Measurements from ENCODE around the gene IMPA2. TPM values are rescaled to one million over a fixed set of nuclear protein-coding genes. Genes with fewer than 3 reads are reported as not detected.

The IMPA2 gene
- total RNA-seq, 1 donor from 2014 or later, result 31.8 TPM

DNA sequence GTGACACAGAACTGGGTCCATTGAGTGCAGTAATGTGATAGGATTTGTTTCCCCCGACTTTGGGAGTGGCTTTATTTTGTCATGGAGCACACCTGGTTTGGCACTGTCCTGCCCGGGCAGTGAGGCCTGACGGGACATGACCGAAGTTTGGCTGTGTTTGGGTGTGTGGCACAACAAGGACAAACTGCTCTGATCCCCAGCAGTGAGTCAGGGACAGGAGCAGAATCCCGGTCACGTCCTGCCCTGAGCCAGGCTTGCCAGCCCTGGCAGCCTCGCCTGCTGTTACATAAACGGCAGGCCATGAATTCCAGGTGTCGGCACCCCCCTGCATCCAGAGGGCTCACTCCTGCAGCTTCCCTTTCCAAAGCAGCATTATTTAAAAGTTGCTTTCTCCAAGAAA, 45.7 kb downstream of the IMPA2 start:
- no peak for DNase-seq (ENCODE audit: low spot score)

DNA sequence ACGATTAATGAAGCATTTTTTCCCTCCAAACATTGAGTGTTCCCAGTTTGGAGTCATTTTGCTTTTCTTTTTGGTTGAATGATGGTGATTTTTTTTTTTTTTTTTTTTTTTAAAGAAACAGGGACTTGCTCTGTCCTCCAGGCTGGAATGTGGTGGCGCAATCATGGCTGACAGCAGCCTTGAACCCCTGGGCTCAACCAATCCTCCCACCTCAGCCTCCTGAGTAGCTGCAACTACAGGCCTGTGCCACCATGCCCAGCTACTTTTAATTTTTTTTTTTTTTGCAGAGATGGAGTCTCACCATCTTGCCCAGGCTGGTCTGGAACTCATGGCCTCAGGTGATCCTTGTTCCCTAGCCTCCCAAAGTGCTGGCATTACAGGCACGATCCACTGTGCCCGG, 46.2 kb downstream of the IMPA2 start:
- DNase-seq (ENCODE audit: low spot score), result no peak

DNA sequence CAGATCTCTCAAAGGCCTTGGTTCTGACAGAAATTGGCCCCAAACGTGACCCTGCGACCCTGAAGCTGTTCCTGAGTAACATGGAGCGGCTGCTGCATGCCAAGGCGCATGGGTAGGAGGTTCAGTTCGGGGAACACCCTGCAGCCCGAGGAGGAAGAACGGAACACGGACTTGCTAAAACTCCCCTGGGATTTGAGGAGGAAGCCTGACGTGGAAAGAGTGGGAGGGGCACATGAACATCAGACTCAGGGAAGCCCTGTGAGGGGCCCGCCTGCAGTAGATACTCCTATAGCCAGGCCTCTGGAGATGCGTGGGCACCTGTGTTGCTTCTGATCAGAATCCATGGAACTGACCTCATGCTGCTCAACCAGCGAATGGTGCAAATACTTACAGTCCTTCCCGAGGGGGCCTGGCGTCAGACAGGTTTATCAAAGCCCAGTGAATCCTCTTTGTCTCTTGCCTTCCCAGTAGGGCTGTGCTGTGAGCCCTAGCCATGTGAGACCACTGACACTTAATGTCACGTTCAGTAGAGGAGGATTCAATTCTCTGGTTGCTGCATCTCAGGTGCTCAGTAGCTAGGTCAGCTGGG, 46.8 kb downstream of the IMPA2 start:
- DNase-seq (ENCODE audit: low spot score), result no peak

DNA sequence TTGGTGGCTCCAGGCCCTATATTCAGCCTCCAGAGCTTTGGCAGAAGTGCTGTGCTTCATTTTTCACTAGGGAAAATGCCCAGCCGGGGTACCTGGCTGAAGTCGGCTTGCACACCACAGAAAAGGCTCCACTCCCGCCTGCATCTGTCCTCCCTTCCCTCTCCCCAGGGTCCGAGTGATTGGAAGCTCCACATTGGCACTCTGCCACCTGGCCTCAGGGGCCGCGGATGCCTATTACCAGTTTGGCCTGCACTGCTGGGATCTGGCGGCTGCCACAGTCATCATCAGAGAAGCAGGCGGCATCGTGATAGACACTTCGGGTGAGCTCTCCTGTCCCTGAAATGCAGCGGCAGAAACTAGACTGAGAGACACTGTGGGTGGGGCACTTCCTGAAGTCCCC, 47.4 kb downstream of the IMPA2 start:
- DNase-seq (ENCODE audit: low spot score), result peak; percentile 87

DNA sequence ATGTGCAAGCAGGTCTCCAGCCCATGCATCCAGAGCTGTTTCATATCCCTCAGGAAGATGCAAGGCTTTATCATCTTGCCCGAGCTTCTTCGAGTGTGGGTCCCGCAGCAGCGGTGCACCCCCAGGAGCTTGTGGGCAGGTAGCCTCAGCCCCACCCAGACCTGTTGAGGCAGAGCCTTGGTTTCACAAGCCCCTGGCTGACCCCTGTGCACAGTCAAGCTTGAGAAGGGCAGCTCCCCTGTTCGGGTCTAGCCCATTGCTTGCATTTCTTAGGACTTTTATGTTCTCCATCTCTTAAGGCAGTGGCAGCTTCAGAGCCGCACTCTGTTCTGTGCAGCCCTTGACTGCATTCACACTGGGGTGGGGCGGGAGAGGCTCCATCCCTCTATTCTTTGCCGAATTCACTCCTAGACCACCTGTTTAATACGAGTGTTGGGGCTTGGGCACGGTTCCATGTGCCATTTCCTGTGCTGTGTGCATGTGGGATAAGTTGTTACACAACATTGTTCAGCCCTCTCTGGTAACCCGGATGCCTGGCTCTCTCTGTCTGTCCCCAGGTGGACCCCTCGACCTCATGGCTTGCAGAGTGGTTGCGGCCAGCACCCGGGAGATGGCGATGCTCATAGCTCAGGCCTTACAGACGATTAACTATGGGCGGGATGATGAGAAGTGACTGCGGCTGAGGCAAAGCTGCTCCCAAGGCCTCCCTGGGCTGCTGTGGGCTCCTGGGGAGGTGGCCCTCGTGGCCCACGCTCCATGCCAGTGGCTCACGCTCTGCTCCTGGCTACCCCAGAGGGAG, 48.7 kb downstream of the IMPA2 start:
- DNase-seq (ENCODE audit: low spot score), result peak; percentile 72

DNA sequence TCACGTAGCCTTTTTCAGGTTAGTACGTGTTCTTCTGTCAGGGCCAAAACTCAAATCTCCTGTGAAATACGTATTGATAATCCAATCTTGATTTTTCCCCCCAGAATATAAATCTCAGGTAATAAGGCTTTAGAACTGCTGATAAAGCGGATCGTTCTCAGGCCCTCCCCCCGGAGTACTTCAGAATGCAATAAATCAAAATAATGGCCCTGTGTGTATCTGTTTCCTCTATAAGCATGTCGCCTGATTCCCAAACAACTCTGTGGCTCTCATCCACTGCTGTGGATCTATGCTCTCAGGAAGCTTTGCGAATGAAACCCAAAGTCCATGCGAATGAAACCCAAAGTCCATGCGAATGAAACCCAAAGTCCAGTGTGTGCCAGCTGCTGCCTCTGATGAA, 49.4 kb downstream of the IMPA2 start:
- DNase-seq (ENCODE audit: low spot score), result peak; percentile 2

DNA sequence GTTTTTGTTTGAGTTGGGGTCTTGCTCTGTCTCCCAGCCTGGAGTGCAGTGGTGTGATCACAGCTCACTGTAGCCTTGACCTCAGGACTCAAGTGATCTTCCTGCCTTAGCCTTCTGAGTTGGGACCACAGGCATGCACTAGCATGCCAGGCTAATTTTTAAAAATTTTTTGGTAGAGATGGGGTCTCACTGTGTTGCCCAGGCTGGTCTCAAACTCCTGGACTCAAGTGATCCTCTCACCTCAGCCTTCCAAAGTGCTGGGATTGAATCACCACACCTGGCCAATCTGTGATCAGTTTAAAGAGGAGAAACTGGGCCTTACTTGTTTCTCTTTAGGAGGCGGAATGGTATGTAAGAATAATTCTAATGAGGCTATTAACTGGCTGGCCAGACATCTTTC, 49.9 kb downstream of the IMPA2 start:
- no peak for DNase-seq (ENCODE audit: low spot score)

DNA sequence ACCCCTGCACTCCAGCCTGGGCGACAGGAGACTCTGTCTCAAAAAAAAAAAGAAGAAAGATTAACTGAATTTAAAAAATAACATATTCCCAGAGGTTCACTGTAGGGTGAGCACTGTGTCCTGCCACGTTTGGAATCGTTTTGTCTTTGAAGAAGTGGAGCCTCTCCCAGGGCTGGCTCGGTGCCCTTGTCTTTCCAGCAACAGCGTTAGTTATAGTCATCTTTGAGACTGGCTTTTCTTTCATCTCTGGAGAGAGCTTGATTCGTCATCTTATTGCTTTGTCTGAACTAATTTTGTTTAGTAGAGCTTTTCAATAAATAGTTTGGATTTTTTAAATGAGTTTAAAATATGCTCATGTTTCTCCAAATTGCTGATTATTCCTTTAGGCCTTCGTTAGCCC, 50.5 kb downstream of the IMPA2 start:
- DNase-seq (ENCODE audit: low spot score), result peak; percentile 77

DNA sequence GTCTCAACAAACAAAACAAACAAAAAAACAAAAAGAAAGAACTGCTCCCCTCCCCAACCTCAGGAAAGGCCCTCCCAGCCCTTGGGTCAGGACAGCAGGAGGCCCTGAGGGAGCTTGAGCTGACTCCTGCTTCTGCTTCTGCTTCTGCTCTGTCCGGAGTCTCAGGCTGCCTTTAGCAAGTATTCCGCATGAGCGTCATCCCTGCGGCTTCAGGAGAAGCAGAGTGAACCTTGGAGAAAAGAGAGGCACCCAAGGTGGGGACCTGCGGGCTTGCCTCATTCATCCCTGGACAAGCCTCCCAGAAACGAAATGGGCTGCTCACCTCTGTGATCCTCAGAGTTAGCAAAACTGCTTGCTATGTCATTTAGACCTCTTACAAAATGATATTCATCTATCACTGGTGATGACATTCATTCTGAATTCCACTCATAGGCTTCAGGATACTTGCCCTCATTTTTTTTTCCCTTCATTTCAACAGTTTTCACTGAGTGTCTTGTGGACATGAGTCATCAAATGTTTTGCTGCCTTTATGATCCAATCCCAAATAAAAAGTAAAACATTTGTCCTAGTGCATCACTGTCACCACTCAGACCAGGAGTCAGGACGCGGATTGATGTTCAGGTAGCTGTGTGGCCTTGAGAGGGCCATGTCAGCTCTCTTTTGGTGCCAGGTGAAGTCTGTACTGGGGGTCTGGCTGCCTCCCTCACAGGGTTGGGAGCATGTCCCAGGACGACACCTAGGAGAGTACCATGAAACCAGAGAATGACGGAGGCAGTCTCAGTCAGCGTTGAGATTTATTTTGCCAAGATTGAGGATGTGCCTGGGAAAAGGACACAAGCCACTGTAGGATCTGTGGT, 51.7 kb downstream of the IMPA2 start:
- peak; percentile 45 for DNase-seq (ENCODE audit: low spot score)

DNA sequence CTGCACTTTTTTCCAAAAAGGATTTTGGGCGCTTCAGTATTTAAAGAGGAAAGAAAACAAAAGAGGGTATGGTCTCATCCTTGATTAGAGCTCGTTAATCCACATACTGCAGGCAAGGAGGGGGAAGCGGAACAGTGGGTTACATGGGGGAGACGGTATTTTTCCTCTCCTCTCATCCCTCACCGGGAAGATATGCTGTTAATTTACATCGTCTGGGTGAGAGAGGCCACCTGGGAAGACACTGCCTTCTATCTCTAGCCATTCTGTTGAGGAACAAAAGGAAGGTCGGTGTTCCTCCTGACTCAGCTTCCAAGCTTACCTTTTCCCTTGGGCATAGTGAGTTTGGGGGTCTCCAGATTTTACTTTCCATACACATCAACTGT, 52.3 kb downstream of the IMPA2 start:
- DNase-seq (ENCODE audit: low spot score), result no peak

DNA sequence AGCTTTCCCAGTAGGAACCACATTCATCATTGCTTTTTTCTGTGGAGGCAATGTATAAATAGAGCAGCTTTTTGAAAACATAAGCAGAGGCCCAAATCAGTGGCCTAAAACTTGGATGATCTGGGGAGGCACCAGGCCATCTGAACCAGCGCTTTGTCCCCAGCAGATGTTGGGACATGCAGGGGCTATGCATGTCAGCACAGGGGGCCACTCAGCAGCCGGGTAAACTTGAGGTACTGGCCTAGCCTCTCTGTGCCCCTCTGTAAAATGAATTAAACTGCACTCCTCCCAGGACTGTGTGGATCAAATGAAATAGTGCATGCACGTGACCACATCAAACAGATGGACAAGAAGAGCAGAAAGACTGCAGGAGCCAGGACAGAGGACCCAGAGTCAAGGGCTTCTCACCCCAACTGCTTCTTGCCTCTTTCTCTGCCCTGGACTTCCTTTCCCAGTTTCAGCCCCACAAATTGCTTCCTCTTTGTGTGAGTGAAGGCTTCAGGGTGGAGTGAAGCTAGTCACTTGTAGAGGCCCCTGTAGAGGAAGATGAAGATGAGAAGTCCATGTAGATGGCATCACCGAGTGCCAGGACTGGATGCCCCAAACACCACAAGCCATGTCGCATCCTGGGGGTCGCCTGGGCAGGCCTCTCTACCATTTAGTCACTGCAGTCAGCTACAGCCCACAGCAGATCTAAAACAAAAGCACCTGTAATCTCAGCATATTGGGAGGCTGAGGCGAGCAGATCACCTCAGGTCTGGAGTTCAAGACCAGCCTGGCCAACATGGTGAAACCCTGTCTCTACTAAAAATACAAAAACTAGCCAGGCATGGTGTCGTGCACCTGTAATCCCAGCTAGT, 53.2 kb downstream of the IMPA2 start:
- peak; percentile 81 for DNase-seq (ENCODE audit: low spot score)

DNA sequence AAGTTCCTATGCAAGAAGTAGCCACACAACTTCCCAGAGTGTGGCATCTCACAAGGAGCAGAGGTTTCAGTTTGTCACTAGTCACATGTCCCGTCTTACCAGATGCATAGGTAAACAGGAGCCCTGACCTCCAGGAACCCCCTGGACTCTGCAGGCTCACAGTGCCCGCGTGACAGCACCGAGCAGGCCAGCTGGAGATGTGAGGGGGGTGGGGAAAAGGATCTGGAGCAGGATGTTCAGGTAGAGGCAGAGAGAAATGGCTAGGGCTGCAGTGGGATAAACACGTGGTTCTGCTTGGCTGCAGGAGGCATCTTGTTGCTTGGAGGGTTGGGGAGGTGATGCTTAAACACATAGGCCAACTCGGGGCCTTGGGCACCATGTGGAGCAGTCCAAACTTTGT, 54.2 kb downstream of the IMPA2 start:
- peak; percentile 60 for DNase-seq (ENCODE audit: low spot score)

DNA sequence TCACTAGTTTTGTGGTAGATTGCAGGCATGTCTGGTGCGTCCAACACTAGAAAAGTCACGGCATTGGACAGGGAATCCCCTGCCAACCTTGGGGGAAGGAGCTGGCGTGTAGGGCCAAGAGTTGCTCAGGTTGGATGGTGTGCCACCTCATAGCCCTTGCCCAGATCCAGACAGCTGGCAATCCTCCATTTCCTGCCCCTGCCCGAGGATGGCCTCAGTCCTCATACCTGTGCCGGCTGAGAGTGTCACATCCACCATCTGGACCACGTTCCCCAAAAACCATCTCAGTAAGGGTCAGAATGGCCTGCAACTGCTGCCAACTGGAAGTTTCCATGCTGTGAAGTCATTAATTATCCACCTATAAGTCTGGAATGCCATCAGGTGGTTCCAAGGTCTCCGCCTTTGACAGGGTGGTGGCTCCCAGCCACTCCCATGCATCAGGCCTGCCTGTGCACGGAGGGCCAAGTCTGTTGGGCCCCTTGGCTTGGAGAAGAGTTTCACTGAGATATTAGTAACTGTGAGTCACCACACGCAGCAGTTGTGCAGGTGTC, 55.0 kb downstream of the IMPA2 start:
- peak; percentile 88 for DNase-seq (ENCODE audit: low spot score)

DNA sequence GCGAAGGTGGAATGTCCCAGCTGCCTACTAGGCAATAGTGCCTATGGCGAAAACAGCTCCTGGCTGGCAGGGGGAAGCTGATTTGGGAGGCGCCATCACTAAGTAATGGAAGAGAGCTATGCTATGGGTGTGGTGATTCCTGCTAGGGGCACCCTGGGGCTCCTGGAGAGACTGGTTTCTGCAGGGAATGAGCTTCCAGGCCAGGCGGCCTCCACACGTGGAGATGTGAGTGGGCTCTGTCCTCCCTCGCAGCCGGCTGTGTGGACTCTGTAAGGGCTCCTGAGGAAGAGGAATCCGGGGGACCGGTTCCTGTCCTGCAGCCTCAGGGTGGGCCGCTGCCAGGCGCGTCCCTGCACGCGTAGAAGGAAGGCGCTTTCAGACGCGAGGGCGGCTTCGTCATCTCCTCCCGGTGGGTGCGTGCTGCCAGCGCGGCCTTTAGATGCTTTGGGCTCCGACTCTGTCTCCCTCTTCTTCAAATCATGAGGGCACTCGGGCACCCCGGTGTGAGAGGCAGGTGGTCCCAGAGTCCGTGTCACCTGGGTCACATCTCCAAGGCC, 56.9 kb downstream of the IMPA2 start:
- no peak for DNase-seq (ENCODE audit: low spot score)

DNA sequence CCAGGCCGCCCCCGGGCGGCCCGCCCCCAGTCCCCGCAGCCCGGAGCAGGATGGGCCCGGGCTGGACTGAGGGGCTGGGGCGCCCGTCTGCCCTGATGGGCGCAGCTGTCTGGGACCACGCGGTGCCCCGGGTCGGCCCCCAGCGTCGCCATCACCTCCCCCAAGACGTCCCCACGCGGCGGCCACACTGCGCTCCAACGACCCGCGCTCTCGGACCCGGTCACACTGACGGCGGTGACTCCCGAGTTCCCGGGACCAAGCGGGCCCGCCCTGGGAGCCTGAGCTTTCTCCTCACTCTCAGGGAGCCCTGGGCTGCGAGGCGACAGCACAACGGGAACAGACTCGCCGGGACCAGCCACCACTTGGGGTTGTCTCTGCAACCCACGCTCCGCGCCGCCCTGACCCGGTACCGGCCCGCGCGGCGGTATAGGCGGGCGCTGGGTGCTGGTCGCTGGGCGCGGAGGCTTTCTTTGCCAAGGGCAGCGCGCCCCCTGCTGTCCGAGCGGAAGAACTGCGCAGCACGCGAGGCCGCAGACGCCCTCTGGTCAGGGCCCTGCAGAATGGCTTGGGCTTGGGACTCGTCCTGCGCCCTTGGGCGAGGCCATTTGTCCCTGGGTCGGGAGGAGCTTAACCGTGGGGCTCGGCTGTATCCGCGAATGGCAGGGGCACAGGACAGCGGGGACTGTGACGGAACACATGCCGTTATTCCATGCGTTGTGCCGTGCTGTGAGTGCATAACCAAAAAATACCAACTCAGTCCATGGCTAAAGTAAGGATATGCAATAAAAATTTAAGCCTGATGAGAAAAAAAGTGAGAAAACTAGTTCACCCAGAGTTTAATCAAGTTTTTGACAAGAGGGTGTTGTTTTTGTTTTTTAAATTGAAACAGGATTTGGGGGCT, 57.6 kb downstream of the IMPA2 start:
- peak; percentile 96 for DNase-seq (ENCODE audit: low spot score)

DNA sequence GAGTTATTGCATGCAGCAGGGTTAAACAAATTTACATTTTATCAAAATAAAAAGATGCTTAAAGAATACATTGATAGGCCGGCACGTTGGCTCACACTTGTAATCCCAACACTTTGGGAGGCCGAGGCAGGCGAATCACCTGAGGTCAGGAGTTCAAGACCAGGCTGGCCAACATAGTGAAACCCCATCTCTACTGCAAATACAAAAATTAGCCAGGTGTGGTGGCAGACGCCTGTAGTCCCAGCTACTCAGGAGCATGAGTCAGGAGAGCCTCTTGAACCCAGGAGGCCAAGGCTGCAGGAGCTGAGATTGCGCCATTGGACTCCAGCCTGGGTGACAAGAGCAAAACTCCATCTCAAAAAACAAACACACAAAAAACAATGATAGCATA, 58.2 kb downstream of the IMPA2 start:
- peak; percentile 28 for DNase-seq (ENCODE audit: low spot score)

DNA sequence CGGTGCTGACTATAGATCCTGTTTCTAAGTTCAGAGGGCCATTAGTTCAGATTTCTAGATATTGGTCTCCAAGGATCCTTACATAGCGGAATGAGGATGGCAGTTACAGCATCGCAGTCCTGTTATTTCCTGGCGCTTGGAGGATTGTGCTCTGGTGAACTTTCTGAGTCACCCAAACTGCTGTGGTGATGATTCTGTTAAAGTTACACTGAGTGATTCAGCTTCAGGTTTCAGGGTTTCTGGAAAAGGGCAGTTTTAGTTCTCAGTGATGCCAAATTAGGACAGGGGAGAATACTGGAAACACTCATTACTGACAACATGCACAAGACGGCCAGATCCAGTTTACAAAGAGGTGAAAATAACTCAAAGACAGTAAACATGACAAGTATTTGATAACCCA, 60.3 kb downstream of the IMPA2 start:
- DNase-seq (ENCODE audit: low spot score), result no peak

DNA sequence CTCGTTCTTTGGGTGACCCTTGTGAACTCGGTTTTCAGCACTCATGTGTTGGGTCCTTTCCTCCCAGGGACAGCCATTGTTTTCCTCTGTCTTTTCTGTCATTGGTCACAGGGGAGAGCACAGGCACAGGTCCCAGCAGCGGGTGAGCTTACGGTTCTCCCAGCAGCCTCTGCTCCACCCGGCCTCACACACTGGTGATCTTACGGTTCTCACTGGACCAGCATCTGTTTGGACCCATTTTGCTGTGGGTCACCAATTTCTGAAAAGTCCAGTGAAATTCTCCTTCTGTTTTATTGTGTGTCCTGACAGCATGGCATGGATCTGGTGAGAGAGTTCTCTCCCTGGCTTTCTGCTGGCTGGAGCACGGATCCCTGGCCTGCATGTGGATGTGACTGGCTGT, 62.5 kb downstream of the IMPA2 start:
- no peak for DNase-seq (ENCODE audit: low spot score)

DNA sequence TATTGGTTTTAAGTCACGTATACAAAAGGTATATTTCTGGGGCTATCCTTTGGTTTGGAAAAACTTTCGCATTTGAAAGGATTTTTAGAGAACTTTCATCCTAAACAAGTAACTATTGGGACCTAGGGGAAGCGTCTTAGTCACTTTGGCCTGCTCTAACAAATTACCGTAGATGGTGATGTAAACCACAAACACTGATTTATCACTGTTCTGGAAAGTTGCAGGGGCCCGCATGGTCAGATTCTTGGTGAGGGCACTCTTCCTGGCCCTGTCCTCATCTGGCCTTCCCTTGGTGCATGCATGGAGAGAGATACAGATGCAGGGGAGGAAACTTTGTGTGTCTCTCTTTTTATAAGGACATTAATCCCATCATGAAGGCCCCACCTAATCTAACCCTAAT, 63.3 kb downstream of the IMPA2 start:
- DNase-seq (ENCODE audit: low spot score), result no peak
